Smooth muscle cell (in vitro differentiated cells): ENCODE data around the gene MLLT3. TPM values are rescaled to one million over a fixed set of nuclear protein-coding genes. Genes with fewer than 3 reads are reported as not detected.
A peak's percentile ranks its signal among the peaks of the same experiment; 100 is the strongest.
"Not testable (repeated sequence)": the region's sequence is repeated elsewhere in the genome, so short reads cannot be mapped to it uniquely, and the experiment has no call there.

Experiments used
- DNase-seq: peaks from one replicate; lab custom pipeline; 2025; ENCODE audit not compliant: unreplicated experiment; lab: John Stamatoyannopoulos, UW
- H2AFZ ChIP-seq: fragments of 200-600 bp; sonication (generic); 2 replicates; pipeline ENCODE4 v1.6.0; 2016; ENCODE audit warnings: antibody characterized with exemption, low read depth, mild to moderate bottlenecking
- H3F3A ChIP-seq: fragments of 200-600 bp; sonication (generic); 2 replicates; pipeline ENCODE4 v1.6.0; 2017; ENCODE audit warnings: antibody characterized with exemption, low read depth
- H3K27ac ChIP-seq: fragments of 200-600 bp; sonication (generic); 2 replicates; pipeline ENCODE4 v1.5.1; 2016; ENCODE audit warnings: low read depth, mild to moderate bottlenecking
- H3K27me3 ChIP-seq: fragments of 200-600 bp; sonication (generic); 2 replicates; pipeline ENCODE4 v1.6.1; 2016; ENCODE audit warnings: low read depth, mild to moderate bottlenecking
- H3K36me3 ChIP-seq: fragments of 200-600 bp; sonication (generic); 2 replicates; pipeline ENCODE4 v1.5.1; 2016; ENCODE audit warnings: low read depth
- H3K4me1 ChIP-seq: fragments of 200-600 bp; sonication (generic); 2 replicates; pipeline ENCODE4 v1.5.1; 2016; ENCODE audit warnings: low read depth
- H3K4me2 ChIP-seq: fragments of 200-600 bp; sonication (generic); 2 replicates; pipeline ENCODE4 v1.6.0; 2016; ENCODE audit warnings: mild to moderate bottlenecking
- H3K4me3 ChIP-seq: fragments of 200-600 bp; sonication (generic); 2 replicates; pipeline ENCODE4 v1.5.1; 2016; ENCODE audit warnings: mild to moderate bottlenecking
- H3K79me2 ChIP-seq: fragments of 200-600 bp; sonication (generic); 2 replicates; pipeline ENCODE4 v1.6.0; 2016; ENCODE audit warnings: low read depth, mild to moderate bottlenecking
- H3K9ac ChIP-seq: fragments of 200-600 bp; sonication (generic); 2 replicates; pipeline ENCODE4 v1.6.0; 2016; ENCODE audit warnings: low read depth
- H3K9me3 ChIP-seq: fragments of 200-600 bp; sonication (generic); replicated peaks from 2 replicates; pipeline ENCODE4 v1.5.1; 2016; ENCODE audit warnings: low read depth
- H4K20me1 ChIP-seq: fragments of 200-600 bp; sonication (generic); 2 replicates; pipeline ENCODE4 v1.6.0; 2016; ENCODE audit warnings: low read depth
- CTCF ChIP-seq: fragments of 200-600 bp; sonication (generic); IDR thresholded peaks from 2 replicates; pipeline ENCODE4 v1.5.1; 2017; ENCODE audit warnings: borderline replicate concordance, mild to moderate bottlenecking, antibody characterized with exemption; ENCODE audit not compliant: insufficient read depth, poor library complexity, severe bottlenecking
- WGBS: methylation state at CpG from one replicate; pipeline ENCODE4 v1.1.7; 2016; ENCODE audit warnings: low lambda C conversion rate; 5-methylcytosine and 5-hydroxymethylcytosine counted together
- polyA plus RNA-seq: library from polyadenylated mRNA; unstranded; fragments of >200 nt; fragmentation: Nextera tagmentation; extraction: Ambion mirVana; gene quantifications from 2 replicates; pipeline ENCODE4 v1.2.1, GENCODE V29; 2016
- total RNA-seq: library from RNA; depleted of rRNA; stranded (reverse); fragments of >200 nt; gene quantifications from 2 replicates; pipeline ENCODE4 v1.2.3, GENCODE V29; 2014

Gene MLLT3
- total and polyA plus RNA-seq, 2 experiments from 2014 or later, result 21.9 to 29.9 TPM

DNA sequence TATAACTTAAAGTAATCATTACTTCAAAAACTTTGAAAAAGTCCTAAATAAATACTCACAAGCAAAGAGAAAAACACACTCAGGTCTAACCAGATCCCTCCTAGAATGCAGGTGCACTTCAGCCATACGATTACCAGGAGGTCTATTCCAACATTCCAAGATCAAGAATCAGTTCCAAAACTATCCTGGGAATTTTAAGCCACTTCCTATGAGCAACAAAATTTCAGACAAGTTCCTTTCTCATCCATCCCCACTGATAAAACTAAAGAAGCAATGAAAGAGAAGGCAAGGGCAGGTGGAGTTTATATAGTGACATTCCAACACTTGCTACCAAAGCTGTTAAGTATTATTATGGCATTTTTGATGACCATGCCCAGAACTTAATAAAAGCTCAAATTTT lies 29.6 kb downstream of the MLLT3 start:
- 53% methylated on average over 1 of the region's 1 CpG for WGBS
- no peak for DNase-seq
- Histone ChIP-seq H3K4me1 (no peaks in the 10 kb centered on the region), H3K4me2 (peak overlapping the region; percentile 15), H4K20me1 (peaks cover 25% of the 10 kb centered on the region), H3F3A (no peaks in the 10 kb centered on the region), H3K9me3 (no peaks in the 10 kb centered on the region), H3K27me3 (no peaks in the 10 kb centered on the region), H3K27ac (no peak overlapping the region), H3K79me2 (peaks cover 78% of the 10 kb centered on the region), H3K9ac (no peak overlapping the region), H3K36me3 (no peaks in the 10 kb centered on the region), H3K4me3 (no peak overlapping the region), H2AFZ (no peak overlapping the region)
- TF ChIP-seq CTCF, result no peak

- H3K9me3 ChIP-seq, result no peaks in the 10 kb centered on the region
- H3K36me3 ChIP-seq, result no peaks in the 10 kb centered on the region
- no peak for DNase-seq
- no peaks in the 10 kb centered on the region for H3K27me3 ChIP-seq
- H2AFZ ChIP-seq, result no peak overlapping the region
- peaks cover 18% of the 10 kb centered on the region for H4K20me1 ChIP-seq
- no peak overlapping the region for H3K4me2 ChIP-seq
- H3K27ac ChIP-seq, result no peak overlapping the region
- H3K79me2 ChIP-seq, result peaks cover 75% of the 10 kb centered on the region
- 73% methylated on average over 4 of the region's 4 CpGs for WGBS
- no peaks in the 10 kb centered on the region for H3K4me1 ChIP-seq
- no peaks in the 10 kb centered on the region for H3F3A ChIP-seq
- H3K4me3 ChIP-seq, result no peak overlapping the region
- TF ChIP-seq CTCF, result no peak
- no peak overlapping the region for H3K9ac ChIP-seq
Measured at GRCh38 chr9:20591223-20591622, 31.1 kb downstream of the MLLT3 start.

DNA sequence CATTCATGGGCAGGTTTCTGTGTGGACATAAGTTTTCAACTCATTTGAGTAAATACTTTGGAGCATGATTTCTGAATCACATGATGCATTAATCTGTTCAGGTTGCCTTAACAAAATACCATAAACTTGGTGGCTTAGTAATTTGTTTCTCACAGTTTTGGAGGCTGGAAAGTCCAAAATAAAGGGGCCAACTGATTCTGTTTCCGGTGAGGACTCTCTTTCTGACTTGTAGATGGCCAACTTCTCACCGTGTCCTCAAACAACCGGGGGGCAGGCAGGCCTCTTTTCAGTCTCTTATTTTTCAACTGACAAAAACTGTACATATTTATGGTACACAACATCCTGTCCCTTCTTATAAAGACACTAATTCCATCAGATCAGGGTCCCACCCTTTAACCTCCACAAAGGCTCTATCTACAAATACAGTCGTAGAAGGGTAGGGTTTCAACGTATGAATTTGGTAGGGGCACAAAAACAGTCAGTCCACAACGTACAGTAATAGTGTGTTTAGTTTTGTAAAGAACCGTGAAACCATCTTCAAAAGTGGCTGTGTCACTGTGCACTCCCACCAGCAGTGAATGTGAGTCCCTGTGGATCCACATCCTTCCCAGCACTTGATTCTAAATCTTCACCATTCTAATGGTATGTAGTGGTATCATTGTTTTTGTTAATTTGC lies 37.2 kb downstream of the MLLT3 start:
- no peaks in the 10 kb centered on the region for H3K27me3 ChIP-seq
- no peak overlapping the region for H3K4me3 ChIP-seq
- H3K4me2 ChIP-seq, result no peak overlapping the region
- H2AFZ ChIP-seq, result no peak overlapping the region
- no peaks in the 10 kb centered on the region for H3K36me3 ChIP-seq
- no peak for DNase-seq
- no peak for TF ChIP-seq CTCF
- H3K79me2 ChIP-seq, result peaks cover 74% of the 10 kb centered on the region
- H3K4me1 ChIP-seq, result no peaks in the 10 kb centered on the region
- H3F3A ChIP-seq, result no peaks in the 10 kb centered on the region
- WGBS, result 95% methylated on average over 7 of the region's 7 CpGs
- no peak overlapping the region for H3K27ac ChIP-seq
- no peaks in the 10 kb centered on the region for H4K20me1 ChIP-seq
- no peaks in the 10 kb centered on the region for H3K9me3 ChIP-seq
- no peak overlapping the region for H3K9ac ChIP-seq

- 94% methylated on average over 4 of the region's 4 CpGs for WGBS
- H3K4me3 ChIP-seq, H2AFZ ChIP-seq, H4K20me1 ChIP-seq, H3F3A ChIP-seq, DNase-seq, H3K4me1 ChIP-seq, H3K27me3 ChIP-seq, H3K27ac ChIP-seq, H3K9ac ChIP-seq, H3K36me3 ChIP-seq, H3K9me3 ChIP-seq, H3K4me2 ChIP-seq: not testable (repeated sequence)
- H3K79me2 ChIP-seq, result peaks cover 90% of the 10 kb centered on the region
Measured at GRCh38 chr9:20583088-20583487, 39.2 kb downstream of the MLLT3 start.
